ENCODE measurements around the gene PTCRA.

The PTCRA gene

DNA sequence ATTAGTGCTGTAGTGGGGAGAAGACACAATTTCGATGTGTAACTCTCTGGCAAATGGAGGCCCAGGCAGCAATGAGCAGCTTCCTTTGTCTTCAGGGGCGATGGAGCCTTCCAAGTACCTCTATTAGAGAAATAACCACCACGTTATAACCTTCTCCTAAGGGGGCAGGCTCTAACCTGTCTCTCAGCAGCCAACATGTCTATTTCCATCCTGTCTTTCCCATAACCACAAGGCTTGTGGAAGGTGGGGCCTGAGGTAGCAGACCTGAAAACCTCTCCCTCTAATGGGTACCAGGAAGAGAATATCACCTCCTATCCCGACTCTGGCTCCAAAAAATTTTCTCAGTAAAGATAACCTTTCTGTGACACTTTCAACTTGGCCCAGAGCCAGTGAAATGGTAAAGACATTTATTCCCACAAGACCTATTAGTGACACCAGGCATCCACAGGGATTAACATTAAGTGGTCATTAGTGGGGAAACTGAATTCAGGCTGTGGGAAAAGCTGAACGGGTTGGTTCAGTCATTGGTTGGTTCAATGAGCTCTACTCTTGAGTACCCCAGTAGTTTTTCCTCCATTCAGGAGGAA lies 59.2 kb downstream of the PTCRA start:
- DNase-seq, result peak; percentile 58
